GM19324 (cell line): ENCODE data around the gene PPT2.
A peak's percentile ranks its signal among the peaks of the same experiment; 100 is the strongest.
"Not testable (repeated sequence)": the region's sequence is repeated elsewhere in the genome, so short reads cannot be mapped to it uniquely, and the experiment has no call there.

Source experiments
- ATAC-seq: cut with Tn5 transposase; IDR thresholded peaks from one replicate; pipeline ENCODE4 v1.9.1; 2021; ENCODE audit warnings: mild to moderate bottlenecking, moderate library complexity; ENCODE audit not compliant: unreplicated experiment, low FRiP score

PPT2 gene

DNA sequence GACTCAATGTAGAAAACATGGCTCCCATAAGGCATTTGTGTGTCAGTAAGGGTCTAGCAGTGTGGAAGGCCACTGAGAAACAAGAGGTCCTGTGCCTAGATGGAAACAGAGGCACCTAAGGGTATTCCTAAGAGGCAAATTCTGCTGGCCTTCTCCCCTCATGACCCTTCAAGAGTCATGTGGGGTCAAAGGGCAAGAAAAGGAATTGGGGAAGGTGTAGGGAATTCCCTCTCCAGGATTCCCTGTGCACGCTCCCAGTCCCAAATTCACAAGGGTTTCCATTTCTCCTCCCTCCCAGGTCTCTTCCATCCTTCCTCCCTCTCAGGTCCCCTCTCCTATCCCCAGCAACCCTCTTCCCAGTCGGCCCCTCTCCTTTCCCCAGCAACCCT lies 21.4 kb downstream of the PPT2 start:
- ATAC-seq = no peak

DNA sequence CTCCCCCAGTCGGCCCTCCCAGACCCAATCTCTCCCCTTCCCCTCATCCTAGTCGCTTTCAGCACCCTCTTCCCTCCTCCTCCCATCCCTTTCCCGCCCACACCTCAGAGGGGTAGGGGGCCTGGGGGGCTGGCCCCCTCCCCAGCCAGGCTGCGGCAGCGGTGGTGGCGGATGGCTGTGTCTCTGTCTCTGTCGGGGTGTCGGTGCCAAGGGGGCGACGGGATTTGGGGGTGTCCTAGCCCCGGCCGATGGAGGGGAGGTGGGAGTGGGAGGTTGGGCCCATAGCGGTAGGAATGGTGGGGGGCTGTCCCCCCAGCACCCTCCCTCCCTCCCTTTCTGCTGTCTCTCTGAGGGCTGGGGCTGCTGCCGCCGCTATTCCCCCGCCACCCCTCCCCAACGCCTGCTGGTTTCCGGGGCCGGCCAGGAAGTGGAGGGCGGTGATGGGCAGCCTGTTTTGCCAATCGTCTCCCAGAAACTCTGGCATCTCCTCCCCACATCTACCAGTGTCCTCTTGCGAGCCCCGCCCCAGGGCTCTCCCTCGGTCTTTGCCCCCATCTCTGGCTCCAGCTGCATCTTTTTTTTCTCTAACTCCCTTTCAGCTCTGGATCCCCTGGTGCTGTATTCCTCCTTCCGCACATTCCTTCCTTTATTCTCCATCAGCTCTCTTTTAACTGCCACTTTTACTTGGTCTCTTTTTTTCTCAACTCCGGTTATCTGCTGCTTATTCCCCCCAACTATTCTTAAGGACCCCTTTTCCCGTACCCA lies 22.0 kb downstream of the PPT2 start, which contains the start of gene AGPAT1:
TSS of gene AGPAT1 (minus strand) at position 374 of the 765 bp plus-strand sequence. CDS start 4,588 bp downstream, outside the sequence.
- peak; percentile 39 for ATAC-seq

DNA sequence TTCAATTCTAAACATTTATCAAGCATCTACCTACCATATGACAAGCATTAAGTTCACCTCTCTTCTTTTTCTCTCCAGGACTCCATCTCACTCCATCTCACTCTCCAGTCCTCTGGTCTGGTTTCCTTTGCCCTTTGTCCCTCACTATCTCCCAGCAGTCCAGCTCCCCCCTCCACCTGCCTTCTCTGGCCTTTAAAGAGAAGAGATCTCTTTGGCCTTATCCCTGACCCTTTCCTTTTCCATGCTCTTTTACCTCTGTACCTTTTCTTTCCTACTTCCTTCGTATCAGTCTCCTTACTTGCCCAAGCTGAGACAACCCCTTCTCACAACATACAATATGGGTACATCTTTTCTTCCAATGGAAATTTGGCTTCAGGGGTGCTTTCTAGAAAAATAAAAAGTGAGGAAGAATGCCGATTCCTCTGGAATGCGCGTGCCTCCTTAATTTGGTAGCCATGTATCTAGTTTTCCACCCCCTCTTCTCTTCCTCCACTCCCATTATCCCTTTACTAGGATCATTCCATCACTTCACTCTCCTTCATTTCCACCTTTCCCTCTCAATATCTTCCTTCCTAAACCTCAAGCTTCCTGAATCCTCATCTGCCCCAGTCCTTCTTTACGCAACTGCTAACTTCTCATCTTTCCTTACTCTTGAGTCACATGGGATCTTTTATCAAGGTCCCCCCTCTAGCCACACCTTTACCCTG lies 22.7 kb downstream of the PPT2 start:
- no peak for ATAC-seq

DNA sequence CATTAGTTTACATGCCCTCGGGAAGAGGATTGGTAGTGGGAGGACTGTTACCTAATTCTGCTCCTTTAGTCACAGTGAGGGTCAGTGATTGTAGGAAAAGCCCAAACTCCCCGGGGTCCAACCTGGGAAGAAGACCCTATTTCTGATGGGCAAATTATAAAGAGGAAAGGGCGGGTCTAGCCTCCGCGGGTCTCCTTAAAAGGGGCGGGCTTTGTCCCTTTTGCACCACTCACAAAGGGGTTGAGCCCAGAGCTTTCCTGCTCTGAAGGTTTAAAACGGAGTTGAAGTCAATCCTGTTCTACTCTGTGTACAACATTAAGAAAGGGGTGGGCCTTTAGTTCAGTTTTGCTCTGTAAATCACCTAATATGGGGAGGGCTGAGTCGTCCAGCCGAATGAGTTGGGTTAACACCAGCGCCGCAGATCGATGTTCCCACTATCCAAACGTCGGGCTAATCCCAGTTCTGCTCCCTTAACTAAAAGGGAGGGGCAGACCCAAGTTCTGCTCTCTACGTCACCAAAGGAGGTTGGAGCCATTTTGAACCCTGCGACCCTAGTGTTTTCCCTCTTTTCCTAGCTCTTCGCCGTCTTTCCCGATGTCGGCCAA lies 23.3 kb downstream of the PPT2 start:
- ATAC-seq = no peak

DNA sequence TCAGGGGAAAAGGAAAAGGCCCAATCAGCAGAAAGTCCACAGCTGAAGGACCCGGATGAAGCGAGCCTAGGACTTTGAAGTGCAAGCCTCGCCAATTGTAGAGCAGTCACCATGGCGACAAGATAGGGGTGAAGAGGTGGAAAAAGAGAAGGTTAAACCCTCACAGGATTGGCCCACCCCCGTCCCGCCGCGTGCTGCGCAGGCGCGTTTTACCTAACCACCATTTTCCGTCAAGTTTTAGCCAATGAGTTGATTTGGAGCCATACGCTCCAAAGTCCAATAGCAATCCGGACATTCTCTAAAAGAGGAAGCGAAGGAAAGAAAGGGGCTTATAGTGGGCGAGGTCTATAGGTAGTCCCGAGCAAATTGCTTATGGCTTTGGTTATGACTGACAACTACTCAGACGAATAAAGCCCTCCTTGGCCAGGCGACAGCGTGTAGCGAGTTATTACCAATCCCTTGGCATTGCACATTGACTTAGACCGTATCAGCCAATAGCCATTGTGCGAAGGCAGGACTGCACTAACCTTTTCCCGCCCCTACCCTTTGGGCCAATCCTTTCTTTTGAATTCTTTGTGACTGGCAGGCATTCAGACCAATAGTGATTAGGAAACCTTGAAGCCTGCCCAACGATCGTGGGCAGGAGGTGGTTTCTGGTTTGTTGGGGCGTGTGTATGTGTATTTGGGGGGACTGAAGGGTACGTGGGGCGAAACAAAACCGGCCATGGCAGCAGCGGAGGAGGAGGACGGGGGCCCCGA lies 24.0 kb downstream of the PPT2 start, which contains the start of gene RNF5:
TSS of gene RNF5 (plus strand) at position 618 of the 759 bp plus-strand sequence. CDS start at position 725, 107 bp downstream.
- ATAC-seq = peak; percentile 82

DNA sequence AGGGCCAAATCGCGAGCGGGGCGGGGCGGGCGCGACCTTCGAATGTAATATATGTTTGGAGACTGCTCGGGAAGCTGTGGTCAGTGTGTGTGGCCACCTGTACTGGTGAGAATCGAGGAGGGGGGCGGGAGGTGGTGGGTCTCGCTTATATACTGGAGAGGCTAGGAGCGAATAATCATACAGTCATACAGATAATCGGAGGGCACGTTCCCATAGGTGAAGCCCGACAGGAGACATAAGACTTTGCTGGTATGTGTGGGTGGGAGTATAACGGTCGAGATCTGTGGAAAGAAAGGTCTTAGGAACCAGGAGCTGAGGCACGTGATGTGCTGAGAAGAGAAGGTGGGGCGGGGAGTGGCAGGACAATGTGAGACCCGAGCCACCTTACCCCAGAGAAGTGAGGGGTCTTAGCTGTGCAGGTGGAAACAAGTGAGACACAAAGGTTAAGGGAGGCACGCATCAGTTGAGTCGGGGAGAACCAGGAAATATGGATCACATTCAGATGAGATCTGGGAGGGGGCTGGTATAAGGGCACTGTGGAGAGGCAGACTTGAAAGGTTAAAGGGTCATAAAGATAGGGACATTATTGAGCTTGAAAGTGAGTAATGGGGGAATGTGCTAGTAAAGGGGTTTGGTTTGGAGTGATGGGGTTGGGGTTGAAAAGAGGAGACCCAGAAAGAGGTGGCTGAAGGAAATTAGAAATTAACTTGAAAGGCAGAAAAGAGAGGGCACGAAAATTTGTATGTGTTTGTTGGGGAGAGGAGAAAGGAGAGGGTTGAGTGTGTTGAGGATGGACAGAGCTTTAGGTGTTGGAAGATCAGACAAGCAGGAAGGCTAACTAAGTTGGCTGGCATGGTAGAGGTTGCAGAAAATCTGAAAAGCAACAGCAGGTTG lies 24.9 kb downstream of the PPT2 start:
- ATAC-seq = no peak

DNA sequence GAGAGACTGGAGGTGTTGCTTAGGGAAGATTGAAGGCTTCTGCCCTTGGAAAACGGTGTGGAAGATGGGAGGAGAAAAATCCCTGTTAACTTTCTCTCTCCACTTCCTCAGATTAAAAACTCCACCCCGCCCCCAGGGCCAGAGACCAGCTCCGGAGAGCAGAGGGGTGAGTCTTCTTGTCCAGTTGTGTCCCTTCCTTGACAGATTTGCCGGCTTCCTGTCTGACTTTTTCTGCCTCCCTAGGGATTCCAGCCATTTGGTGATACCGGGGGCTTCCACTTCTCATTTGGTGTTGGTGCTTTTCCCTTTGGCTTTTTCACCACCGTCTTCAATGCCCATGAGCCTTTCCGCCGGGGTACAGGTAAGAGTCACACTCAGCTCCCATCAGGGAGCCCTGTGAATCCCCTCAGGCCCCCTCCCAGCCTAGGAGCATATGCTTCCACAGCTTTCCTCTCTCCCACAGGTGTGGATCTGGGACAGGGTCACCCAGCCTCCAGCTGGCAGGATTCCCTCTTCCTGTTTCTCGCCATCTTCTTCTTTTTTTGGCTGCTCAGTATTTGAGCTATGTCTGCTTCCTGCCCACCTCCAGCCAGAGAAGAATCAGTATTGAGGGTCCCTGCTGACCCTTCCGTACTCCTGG lies 25.9 kb downstream of the PPT2 start:
- ATAC-seq = no peak

DNA sequence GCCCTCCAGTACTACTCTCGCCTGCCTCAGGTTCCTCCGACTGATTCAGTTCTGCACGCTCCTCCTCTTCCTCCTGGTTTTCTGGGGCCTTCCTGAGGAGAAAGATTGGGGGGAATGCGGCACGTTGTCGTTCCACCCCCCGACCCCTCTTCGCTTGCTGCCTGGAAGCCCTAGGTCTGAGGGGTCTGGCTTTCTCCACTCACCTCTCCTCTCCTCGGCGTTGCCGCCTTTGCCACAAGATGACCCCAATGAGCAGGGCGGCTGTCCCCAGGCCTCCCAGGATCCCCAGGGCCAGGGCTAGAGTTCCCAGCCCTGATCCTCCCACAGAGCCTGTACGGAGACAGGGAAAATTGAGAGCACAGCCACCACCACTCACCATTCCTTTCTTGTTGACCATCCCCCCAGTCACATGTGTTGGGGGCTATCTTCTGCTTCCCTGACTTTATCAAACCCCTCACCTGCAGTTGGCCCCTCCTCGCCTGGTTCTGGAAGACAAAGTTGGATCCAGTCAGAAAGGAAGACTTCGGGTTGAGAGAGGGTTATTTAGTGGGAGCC lies 27.3 kb downstream of the PPT2 start:
- ATAC-seq = no peak

DNA sequence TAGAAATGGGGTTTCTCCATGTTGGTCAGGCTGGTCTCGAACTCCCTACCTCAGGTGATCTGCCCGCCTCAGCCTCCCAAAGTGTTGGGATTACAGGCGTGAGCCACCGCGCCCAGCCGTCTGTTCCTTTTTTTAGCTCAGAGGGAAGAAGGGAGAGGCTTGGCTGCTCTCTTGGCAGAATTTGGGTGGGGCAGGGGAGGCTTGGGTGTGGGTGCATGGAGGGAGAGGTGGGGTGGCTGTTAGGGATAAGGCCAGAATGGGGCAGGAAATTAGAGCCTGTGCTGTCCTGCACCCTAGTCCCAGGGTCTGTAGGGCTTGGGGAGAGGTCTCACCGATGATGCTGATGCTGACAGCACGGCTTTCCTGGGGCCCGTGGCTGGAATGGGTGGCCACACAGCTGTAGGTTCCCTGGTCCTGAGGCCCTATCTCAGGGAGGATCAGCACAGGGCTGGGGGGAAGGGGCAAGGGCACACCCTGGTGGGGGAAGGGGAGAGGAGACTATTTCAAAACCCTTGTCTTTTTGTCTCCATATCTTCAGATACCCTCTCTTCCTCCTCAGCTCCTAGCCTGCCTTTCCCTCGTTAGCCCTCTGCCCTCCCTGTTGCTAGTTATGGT lies 28.1 kb downstream of the PPT2 start:
- ATAC-seq = no peak

DNA sequence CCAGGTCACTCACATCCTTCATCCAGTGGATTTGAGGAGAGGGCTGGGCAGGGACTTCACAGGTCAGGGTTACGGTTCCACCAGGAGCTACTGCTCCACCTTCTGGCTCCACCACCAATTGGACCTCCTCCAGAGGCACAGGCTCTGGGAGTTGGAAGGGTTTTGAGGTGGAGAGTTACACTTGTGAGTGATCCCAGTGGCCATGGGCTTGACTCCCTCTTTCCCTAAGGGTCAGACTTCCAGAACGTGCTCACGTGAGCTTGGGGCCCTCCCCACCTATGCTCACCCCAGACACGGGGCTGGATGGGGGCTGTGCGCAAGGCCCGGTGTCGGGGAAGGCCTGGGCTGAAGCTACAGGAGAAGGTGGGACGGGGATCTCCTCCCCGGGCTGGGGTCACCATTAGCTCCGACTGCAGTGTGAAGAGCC lies 28.6 kb downstream of the PPT2 start:
- ATAC-seq = no peak

DNA sequence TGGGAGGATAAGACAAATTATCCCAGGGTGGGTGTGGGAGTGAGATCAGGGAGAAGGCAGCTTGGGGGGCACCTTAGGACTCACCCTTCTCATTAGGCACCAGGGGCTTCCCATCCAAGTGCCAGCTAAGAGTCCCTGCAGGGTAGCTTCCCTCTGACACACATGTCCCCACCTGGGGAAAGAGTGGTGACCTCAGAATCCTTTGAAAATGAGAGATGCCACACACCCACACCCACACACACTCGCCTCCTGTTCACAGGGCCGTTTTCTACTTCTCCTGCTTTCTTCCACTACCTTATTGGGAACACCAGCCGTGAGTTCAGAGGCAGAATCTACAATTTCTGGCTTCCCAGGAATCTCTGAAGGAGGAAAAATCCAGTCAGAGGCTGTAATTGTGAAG lies 29.1 kb downstream of the PPT2 start:
- no peak for ATAC-seq

DNA sequence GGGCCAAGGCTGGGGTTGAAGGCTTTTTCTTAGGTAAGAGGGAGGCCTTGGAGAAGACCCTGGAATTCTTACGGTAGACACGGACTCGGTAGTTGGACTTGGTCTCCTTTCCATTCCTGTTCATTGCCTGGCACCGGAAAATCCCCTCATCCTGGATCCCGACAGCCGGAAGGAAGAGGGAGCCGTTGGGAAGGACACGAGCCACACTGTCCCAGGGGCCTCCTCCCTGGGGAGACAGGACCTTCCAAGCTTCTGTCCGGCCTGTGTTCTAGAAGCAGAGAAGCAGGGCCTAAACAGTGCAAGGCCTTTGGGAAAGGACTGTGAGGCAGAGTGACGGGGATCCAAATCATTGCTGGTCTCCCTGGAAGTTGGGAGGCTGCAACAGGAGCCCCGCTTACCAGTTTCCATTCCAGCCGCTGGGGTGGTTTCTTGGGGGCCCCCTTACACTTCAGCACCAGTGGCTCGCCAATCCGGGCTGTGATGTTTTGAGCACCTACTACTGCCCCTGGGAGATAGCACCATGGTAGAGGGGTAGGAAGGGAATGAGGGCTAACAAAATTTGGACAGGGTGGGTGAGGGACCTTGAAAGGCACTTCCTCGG lies 29.6 kb downstream of the PPT2 start:
- no peak for ATAC-seq

DNA sequence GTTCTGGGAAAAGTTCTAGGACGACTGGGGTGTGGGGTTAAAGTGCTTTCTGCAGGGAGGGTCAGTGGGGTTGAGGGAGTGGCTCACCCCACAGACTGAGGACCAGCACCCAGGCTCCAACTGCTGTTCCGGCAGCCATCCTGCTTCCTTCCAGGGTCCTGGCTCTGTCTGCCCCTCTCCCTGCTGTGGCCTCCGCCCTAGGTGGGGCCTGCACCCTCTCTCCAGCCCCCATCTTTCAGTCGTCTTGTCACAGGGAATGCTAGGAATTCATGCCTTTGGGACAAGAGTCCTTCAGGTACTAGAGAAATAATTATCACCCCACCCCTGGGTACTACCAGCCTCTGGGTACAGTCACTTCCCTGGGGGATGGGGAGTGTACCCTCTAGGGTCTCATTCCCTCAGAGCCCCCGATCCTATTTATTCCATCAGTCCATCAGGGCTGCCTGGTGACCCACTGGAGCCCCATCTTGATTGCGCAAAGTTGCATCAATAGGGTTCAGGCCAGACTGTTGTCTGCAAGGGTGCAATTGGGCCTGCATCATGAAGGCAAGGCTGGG lies 30.2 kb downstream of the PPT2 start, which contains the start of gene AGER:
TSS of gene AGER (minus strand) at position 170 of the 557 bp plus-strand sequence. CDS start at position 139, 31 bp downstream.
- no peak for ATAC-seq

DNA sequence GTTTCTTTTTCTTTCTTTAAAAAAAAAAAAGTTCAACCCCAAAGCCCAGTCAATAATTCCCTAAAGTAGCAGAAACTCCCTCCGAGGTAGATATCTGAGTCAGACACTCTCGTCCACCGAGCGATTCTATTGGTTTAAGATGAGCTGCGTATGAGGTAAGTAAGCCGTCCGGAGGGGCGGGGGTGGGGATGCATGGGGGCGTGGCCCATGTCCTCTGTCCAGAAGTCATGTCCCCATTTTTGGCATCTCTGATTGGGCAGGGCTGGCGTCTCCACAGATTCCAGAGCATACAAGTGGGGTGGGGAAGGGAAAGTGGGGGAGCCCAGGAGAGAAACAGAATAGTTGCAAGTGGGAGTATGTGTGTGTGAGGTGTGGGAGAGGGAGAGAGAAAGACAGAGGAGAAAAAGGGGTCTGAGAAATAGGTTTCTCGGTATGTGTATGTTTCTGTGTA lies 31.8 kb downstream of the PPT2 start:
- not testable (repeated sequence) for ATAC-seq

DNA sequence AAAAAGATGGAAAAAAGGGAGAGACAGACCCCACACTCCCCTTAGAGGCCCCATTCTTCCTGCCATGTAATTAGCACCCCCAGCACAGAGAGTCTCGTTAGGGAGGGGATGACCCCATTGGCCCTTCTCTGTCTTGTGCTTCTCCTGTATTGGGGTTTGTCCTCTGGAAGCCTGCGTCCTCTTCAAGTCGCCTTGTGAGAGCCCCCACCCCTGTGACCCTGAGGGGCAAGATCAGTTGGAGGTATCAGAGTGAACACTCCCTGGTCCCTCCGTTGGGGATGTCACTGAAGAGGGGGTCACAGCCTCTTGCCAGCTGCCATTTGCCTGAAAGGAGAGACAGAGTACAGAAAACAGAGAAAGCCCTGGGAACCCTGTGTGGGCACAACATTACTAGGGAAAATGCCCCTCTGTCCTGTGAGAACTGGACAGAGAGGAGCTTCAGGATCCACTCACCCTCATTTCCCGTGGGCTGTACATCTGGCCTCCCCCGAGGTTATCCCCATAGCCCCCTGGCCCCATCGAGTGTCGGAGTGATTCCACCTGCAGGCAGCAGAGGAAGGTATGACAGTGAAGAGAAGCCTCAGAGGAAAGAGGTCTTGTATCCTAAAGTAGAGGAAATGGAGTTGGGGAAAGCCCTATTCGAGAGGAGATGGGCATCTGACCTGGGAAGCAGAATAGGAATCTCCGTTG lies 32.4 kb downstream of the PPT2 start:
- ATAC-seq = not testable (repeated sequence)

DNA sequence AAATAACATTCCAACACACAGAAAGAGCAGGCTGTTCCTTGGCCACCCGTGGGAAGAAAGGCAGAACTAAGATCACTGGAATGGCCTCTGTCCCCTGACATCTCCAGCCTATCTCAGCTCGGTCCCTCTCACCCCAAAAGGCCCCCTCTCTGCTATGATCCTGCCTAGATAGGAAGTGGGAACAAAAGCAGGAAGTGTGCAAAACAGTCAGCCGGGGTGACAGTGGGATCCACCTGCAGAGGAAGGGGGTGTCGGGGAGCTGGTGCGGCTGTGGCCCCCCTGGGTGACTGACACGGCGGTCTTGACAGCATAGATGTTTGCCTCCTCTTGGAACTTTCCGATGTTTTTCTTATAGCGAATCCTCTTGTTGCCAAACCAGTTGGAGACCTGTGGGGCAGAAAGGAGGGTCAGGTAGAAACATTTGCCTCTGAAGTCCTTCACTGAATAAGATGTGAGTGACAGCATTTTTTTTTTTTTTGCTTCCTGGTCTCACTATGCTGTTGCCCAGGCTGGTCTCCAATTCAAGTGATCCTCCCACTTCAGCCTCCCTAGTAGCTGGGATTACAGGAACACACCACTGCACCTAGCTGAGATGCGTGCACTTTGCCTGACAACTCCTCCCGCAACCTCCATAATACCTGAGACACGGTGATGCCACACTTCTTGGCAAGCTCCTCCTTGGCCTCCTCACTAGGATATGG lies 33.2 kb downstream of the PPT2 start:
- ATAC-seq = no peak
